C4-2B (cell line): Measurements from ENCODE around the gene PDE4D.

ENCODE experiments used
- ZFX ChIP-seq: fragments of 450-650 bp; IDR thresholded peaks from 2 replicates; pipeline ENCODE4 v1.6.1; 2017
- TF ChIP-seq, protein P1 (sequence below): fragments of 450-650 bp; conservative IDR thresholded peaks from 2 replicates; pipeline ENCODE4 v1.5.1; 2017; ENCODE audit warnings: mild to moderate bottlenecking

DNA sequence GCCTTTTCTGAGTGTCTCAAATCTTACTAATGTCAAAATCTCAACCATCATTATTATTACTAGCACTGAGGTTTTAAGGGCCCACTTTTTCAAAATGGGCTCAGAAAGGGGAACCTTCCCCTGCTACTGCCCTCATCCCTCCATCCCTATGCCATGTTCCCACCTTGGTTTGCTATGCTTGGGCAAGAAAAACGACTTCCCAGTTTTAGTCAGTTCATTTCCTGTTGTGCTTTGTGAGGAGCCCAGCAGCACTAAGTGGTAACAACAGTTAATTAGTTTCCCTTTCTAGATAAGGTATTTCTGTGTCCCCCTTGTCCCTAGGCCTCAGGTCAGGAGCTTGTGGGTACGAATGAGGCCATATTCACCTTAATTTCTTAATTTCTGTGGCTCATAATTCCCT lies 715.5 kb downstream of the PDE4D start:
- TF ChIP-seq, protein P1, sequence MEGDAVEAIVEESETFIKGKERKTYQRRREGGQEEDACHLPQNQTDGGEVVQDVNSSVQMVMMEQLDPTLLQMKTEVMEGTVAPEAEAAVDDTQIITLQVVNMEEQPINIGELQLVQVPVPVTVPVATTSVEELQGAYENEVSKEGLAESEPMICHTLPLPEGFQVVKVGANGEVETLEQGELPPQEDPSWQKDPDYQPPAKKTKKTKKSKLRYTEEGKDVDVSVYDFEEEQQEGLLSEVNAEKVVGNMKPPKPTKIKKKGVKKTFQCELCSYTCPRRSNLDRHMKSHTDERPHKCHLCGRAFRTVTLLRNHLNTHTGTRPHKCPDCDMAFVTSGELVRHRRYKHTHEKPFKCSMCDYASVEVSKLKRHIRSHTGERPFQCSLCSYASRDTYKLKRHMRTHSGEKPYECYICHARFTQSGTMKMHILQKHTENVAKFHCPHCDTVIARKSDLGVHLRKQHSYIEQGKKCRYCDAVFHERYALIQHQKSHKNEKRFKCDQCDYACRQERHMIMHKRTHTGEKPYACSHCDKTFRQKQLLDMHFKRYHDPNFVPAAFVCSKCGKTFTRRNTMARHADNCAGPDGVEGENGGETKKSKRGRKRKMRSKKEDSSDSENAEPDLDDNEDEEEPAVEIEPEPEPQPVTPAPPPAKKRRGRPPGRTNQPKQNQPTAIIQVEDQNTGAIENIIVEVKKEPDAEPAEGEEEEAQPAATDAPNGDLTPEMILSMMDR = no peak
- no peak for TF ChIP-seq ZFX
